ENCODE measurements around the gene KRT80. TPM values are rescaled to one million over a fixed set of nuclear protein-coding genes. Genes with fewer than 3 reads are reported as not detected.
A peak's percentile ranks its signal among the peaks of the same experiment; 100 is the strongest.

The KRT80 gene
- total RNA-seq, 1 donor, result 1.3 TPM

DNA sequence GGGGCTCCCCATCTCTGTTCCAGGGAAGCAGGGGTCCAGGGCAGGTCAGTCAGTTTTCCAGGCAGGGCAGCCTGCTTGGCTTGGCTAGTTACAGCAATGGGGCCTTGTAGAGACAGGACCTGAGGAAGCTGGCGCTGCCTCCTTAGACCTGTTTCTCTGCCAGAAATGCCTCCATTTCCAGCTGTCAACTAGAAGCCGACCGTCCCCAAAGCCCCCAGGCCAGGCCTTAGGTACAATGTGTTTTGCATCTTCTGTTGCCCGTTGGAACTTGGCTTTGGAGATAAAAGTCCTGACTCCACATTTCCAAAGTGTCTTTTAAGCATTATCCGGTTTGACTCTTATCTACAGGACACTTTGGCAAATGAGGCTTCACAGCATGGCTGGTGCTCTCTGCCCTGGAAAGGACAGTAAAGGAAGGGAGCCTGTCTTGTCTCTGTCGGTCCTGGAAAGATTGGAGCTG is 42.6 kb downstream of the KRT80 start:
- TF ChIP-seq, protein P1, sequence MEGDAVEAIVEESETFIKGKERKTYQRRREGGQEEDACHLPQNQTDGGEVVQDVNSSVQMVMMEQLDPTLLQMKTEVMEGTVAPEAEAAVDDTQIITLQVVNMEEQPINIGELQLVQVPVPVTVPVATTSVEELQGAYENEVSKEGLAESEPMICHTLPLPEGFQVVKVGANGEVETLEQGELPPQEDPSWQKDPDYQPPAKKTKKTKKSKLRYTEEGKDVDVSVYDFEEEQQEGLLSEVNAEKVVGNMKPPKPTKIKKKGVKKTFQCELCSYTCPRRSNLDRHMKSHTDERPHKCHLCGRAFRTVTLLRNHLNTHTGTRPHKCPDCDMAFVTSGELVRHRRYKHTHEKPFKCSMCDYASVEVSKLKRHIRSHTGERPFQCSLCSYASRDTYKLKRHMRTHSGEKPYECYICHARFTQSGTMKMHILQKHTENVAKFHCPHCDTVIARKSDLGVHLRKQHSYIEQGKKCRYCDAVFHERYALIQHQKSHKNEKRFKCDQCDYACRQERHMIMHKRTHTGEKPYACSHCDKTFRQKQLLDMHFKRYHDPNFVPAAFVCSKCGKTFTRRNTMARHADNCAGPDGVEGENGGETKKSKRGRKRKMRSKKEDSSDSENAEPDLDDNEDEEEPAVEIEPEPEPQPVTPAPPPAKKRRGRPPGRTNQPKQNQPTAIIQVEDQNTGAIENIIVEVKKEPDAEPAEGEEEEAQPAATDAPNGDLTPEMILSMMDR (IDR thresholded peaks at IDR 0.05; ENCODE audit: insufficient read depth, low read depth, low read length), result no peak
- DNase-seq (ENCODE audit: low read depth), result no peak
- no peak overlapping the region for H3K4me3 ChIP-seq (ENCODE audit: low read depth, low read length)

DNA sequence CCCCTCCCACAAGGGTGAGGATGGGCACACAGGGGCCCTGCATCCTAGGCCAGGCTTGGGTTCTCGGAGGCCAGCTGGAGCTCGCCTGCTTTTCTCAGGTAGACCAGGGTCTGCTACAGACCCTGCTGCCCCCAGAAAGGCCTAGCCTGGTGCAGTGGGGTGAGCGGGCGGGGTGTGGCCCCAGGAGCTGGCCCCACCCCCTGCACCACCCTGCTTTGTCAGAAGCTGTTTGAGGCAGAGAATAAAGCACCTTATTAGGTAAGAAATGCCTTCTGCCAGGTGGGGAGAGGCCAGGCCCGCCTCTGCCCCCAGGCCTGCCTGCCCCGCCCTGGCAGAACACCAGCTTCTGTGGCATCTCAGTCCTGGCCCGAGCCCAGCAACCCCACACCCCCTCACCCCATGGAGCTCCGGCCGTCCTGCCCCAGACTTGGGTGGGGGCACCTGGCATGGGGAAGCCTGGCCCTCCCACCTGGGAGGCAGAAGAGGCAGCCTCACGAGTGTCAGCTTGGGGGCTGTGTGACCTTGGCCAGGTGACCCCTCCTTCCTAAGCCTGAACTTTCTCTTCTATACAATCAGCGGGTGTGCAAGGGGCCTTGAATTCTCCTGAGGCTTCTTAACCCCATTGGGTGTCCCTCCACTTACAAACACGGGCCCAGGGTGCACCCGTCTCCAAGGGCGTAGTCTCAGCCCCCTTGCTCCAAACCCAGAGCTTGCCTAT is 43.2 kb downstream of the KRT80 start:
- DNase-seq (ENCODE audit: low read depth), result no peak
- TF ChIP-seq, protein P1 (IDR thresholded peaks at IDR 0.05; ENCODE audit: insufficient read depth, low read depth, low read length), result no peak
- H3K4me3 ChIP-seq (ENCODE audit: low read depth, low read length), result no peak overlapping the region

DNA sequence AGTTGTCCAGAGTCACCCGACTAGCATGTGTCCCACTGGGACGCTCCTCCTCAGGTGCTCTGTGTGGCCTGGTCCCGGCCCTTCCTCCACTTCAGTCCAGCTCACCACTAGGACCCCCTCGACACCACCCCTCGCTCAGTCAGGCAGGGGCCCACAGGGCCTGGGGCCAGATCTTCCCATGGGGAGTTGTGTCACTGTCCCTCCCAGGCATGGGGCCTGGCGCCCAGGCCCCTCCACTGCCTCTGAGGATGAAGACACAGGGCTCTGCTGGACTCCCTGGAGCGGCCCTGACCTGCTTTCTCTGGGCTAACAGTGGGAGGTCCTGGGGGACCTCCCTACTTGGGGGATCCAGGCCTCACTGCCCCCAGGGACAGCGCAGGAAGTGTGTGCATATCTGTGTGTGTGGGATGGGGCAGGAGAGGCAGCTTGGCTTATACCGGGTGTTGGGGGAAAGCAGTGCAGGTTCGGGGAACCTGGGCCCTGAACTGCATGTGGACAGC is 43.8 kb downstream of the KRT80 start:
- DNase-seq (ENCODE audit: low read depth), result no peak
- H3K4me3 ChIP-seq (ENCODE audit: low read depth, low read length), result no peak overlapping the region
- TF ChIP-seq, protein P1 (IDR thresholded peaks at IDR 0.05; ENCODE audit: insufficient read depth, low read depth, low read length), result no peak

DNA sequence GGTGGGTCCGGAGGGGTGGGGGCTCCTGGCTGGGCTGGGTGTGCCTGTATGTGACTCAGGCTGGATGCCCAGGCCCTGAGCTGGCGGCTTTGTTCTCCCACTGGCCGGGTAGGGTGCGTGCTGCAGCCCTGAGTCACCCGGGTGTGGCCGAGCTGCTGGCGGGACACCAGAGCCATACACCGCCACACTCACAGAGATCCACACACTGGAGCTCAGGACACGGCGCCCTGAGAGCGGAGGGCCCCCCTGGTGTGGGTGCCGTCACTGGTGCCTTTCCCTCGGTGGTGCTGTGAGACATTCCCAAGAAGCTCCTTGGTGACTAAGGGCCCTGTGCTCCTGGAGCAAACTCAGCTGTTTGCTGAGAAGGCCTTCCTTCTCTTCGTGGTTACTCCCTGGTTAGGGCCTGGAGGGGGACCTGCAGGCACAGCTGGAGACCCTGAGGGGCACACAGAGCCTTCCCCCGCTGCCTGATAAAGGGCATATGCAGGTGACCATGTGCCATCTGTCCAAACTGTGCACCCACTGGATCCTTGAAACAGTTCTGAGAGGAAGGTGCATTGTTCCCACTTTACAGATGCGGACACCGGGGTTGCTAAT is 44.3 kb downstream of the KRT80 start:
- H3K4me3 ChIP-seq (ENCODE audit: low read depth, low read length), result no peak overlapping the region
- TF ChIP-seq, protein P1 (IDR thresholded peaks at IDR 0.05; ENCODE audit: insufficient read depth, low read depth, low read length), result no peak
- DNase-seq (ENCODE audit: low read depth), result peak; percentile 97

DNA sequence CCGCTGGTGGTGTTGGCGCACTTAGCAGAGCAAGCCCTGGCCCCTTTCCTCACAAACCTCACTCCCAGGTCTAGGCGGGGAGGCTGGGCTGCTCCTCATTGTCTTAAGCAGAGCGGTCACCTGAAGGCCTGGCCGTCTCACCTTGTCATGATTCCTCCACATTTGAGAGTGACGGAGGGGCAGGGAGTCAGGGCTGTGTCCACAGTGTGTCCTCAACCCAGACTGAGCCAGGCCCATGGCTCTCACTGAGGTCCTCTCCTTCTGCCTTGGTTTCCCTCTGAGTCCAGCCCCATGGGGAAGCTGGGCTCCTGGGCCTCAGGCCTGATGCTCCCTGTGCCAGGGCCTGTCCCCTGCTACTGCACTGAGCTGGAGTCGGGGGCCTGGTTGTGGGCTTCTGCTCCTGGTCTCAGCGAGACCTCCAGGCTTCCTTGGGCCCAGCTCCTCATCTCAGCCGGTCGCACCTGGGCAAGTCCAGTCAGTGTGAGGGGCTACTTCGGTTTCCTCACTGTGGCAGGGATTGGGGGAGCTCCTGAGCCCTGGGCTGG is 44.9 kb downstream of the KRT80 start:
- H3K4me3 ChIP-seq (ENCODE audit: low read depth, low read length), result no peak overlapping the region
- TF ChIP-seq, protein P1 (IDR thresholded peaks at IDR 0.05; ENCODE audit: insufficient read depth, low read depth, low read length), result no peak
- DNase-seq (ENCODE audit: low read depth), result no peak

DNA sequence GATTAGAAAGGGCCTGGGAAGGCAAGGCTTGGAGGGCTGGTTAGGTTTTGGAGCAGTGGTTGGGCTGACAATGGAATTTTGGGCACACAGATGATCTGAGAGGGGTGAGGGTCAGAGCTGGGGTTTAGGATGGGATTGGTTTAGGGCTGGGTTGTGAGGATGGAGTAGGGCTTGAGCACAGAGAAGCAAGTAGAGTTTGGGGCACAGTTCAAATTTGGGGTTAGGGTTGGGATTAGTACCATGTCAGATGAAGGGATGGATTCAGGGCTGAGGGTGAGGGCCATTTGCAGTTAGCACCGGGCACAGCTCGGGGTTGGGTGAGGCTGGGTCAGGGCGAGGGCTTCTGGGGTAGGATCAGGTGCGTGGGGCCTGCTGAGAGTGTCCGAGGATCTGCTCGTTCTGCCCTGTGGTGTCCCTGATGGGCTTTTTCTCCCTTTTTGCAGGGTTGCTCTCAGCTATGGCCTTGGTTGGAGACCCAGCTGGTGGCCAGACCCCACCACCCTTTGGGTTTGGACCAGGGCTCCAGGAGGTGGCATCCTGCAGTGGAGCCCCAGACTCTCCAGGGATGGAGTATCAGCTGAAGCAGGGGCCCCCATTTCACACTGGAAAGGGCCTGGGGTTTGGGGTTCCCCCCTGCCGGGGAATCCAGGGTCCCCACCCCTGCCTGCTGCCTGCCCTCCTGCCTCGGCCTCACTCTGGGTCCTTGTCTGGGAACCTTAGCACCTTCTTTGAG is 45.6 kb downstream of the KRT80 start:
- H3K4me3 ChIP-seq (ENCODE audit: low read depth, low read length), result no peak overlapping the region
- DNase-seq (ENCODE audit: low read depth), result no peak
- TF ChIP-seq, protein P1 (IDR thresholded peaks at IDR 0.05; ENCODE audit: insufficient read depth, low read depth, low read length), result no peak
